Stimulated activated CD4-positive, alpha-beta T cell treated with anti-CD3 and anti-CD28 coated beads, TNF-alpha, amount 100 ng/mL, for 48 hours (primary cell): ENCODE measurements around the gene ANAPC2.

Experiments used
- DNase-seq, 3 donors: peaks; one replicate each; pipeline ENCODE4 v3.0.0-alpha.2; 2020; ENCODE audit warnings: low read depth in 3 of 3

ANAPC2 gene

GRCh38 chr9:137127301-137128157 is 60.8 kb downstream of the ANAPC2 start:
- DNase-seq: no peak

GRCh38 chr9:137126786-137127185 is 61.6 kb downstream of the ANAPC2 start:
- DNase-seq: no peak
